GM19023 (cell line): ENCODE measurements around the gene ADCY6.
"Not testable (repeated sequence)": the region's sequence is repeated elsewhere in the genome, so short reads cannot be mapped to it uniquely, and the experiment has no call there.

Experiments
- ATAC-seq: cut with Tn5 transposase; IDR thresholded peaks from one replicate; pipeline ENCODE4 v1.9.1; 2021; ENCODE audit warnings: mild to moderate bottlenecking, moderate library complexity; ENCODE audit not compliant: unreplicated experiment

Gene ADCY6

DNA sequence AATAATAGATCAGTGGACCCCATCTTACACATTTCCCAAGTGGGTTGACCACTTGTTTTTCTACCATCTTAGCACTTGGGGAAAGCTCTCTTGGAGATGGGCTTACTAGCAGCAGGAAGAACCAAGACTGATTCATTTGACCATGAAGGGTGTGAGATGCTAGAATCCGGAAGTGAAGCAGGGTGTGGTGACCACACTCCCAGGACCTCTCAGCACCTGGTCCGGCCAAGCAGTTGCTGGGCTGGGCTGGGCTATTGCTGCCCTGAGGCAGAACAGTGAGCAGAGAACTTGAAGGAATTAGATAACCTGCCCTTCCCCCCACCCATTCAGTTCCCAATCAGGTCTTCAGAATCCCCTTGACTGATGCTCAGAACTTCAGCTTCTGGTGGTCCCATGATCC, 24.4 kb downstream of the ADCY6 start:
- no peak for ATAC-seq

DNA sequence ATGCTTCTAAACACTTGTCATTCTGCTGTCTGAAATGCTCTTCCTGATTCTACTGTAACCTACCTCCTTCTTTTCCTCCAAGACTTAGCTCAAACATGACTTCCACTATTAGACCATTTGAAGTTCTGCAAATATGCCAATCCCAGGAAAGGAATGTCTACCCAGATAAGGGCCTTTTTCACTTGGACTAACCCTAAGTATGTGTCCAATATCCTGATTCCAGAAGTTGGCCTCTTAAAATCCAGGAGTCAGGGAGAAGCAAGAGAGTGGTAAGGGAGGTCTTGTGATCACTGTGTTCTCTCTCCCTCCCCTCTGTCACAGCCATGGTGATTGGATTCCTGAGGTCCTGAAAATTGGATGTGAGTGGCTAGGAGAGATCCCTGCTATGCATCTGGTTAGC, 30.2 kb downstream of the ADCY6 start:
- ATAC-seq, result no peak

DNA sequence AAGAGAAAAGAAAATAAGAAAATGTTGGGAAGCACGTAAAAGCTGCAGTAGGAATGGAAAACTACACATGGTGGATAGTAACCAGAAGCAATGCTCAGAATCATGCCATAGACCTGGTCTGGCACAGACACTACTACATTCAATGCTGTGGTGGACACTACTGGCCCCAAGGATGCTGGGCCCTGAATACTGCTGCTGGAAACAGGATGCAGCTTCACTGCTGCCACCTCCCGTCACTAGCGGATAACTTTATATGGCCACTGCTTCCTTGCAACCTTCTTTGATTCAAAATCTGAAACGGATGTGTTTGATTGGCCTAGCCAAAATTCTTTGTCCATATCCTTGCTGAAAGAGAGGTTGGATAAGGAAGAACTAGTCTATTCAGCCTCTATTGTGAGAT, 30.7 kb downstream of the ADCY6 start:
- ATAC-seq, result no peak

DNA sequence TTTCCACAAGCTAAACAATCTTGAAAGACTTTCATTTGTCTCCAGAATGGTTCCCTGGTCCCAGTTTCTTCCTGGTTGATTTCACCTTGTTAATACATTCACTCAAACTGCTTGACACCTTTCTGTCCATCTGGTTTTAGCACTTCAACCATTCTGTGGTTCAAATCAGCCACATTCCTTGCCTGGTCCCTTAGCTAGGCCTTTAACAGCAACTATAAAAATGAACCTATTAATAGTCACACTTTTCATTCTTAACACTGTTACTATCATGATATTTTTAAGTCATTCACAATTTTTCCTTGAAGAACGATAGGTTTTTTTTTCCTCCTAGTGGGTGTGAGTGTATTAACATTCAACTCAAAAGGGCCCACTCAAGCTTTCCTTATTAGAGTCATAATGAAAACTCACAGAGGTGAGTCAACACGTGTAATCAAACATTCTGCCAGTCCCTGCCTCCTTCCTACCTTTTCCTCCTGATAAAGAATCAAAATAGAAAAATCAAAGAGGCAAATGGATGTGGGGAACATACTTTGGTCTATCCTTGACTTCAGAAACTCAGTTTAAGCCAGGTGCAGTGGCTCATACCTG, 38.0 kb downstream of the ADCY6 start:
- no peak for ATAC-seq

DNA sequence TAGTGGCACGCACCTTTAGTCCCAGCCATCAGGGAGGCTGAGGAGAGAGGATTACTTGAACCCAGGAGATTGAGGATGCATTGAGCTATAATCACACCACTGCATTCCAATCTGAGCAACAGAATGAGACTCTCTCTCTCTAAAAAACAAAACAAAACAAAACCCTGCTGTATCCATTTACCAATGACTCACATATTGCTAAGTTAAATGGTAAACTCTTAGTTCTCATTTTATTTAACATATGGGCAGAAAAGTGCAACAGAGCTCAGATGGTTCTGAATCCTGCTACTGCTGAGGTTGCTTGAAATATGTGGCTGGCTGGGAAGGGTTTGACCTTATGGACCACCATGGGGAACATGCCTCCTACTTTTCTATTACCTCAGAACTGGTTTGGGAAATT, 38.7 kb downstream of the ADCY6 start:
- ATAC-seq, result no peak

DNA sequence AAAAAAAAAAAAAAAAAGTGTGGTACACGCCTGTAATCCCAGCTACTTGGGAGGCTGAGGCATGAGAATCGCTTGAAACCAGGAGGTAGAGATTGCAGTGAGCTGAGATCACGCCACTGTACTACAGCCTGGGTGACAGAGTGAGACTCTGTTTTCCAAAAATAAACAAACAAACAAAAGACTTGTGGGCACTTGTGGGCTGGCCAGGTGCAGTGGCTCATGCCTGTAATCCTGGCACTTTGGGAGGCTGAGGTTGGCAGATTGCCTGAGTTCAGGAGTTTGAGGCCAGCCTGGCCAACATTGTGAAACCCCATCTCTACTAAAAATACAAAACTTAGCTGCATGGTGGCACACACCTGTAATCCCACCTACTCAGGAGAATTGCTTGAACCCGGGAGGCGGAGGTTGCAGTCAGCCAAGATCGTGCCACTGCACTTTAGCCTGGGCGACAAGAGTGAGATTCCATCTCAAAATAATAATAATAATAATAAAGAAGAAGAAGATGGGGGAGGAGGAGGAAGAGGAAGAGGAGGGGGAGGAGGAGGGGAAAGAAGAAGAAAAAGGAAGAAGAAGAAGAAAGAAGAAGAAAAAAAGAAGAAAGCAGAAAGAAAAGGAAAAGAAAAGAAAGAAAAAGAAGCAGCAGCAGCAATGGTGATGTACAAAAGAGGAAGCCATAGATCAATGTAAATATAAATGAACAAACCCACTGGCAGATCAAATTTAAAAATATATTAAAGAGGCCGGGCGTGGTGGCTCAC, 44.5 kb downstream of the ADCY6 start:
- ATAC-seq, result no peak

DNA sequence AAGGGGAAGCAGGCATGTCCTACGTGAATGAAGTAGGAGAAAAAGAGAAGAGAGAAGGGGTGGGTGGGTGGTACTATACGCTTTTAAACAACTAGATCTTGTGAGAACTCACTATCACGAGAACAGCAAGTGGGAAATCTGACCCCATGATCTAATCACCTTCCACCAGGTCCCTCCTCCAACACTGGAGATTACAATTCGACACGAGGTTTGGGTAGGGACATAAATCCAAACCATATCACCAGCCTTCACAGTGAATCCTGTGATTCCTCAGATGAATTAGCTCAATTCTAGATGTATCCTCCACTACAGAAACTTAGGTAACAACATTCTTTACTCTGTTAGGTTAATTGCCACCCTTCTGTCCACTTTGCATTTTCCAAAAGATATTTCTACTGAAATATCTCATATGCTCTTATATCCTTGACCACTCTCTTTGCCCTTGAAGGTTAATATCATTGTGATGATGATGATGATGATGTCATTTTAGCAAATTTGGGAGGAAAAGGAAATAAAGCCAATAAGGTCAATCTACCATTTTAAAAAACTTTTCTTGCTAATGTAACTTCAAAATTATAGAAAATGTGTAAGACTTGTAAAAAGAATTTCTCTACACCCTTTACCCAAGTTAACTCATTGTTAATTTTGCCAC, 49.1 kb downstream of the ADCY6 start:
- ATAC-seq, result no peak

DNA sequence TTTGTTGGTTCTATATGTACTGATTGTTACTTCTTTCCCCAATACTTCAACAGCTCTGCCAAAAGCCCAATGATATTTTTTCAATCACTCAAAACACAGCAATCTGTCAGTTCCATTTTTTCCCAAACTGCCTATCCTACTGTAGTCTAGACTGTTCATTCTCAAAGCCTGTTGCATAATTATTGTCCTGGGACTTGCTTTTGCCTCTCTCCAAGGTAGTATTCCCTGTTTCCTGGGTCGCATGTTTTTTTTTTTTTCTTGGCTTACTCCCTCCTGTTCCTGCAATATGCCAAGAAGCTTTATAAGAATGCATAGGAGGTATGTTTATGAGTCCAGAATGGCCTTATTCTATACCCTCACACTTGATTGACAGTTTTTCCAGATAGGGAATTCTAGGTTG, 52.4 kb downstream of the ADCY6 start:
- ATAC-seq, result no peak

DNA sequence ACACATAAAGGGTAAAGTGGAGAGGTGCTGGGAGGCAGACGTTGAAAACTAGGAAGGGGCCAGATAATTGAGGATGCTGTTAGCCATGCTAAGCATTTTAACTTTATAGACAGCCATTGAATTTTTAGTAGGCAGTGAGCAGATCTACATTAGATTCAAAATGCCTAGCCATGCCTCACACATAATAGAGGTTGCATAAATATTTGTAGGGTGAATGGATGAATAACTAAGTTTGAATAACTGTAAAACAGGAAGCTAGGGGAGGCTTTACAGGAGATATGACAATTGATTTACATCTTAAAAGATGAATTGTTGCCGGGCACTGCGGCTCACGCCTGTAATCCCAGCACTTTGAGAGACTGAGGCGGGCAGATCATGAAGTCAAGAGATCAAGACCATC, 60.1 kb downstream of the ADCY6 start:
- ATAC-seq, result no peak

DNA sequence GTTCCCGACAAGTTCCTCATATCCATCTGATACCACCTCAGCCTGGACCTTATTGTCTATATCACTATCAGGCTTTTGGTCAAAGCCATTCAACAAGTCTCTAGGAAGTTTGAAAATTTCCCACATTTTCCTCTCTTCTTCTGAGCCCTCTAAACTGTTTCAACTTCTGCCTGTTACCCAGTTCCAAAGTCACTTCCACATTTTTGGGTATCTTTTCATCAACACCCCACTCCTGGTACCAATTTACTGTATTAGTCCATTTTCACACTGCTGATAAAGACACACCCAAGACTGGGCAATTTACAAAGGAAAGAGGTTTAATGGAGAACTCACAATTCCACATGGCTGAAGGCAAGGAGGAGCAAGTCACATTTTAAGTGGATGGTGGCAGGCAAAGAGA, 68.2 kb downstream of the ADCY6 start:
- not testable (repeated sequence) for ATAC-seq

DNA sequence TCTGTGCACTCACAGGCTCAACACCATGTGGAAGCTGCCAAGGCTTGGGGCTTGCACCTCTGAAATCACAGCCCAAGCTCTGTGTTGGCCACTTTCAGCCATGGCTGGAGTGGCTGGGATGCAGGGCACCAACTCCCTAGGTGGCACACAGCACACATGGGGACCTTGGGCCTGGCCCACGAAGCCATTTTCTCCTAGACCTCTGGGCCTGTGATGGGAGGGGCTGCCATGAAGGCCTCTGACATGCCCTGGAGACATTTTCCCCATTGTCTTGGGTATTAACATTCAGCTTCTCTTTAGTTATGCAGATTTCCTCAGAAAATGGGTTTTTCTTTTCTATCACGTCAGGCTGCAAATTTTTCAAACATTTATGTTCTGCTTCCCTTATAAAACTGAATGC, 68.7 kb downstream of the ADCY6 start:
- ATAC-seq, result not testable (repeated sequence)

DNA sequence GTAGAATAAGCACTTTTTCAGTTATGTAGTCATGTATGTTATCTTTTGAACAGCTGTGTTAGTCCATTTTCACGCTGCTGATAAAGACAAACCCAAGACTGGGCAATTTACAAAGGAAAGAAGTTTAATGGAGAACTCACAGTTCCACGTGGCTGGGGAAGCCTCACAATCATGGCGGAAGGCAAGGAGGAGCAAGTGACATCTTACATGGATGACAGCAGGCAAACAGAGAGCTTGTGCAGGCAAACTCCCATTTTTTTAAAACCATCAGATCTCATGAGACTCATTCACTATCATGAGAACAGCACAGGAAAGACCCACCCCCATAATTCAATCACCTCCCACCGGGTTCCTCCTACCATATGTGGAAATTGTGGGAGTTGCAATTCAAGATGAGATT, 69.9 kb downstream of the ADCY6 start:
- not testable (repeated sequence) for ATAC-seq

DNA sequence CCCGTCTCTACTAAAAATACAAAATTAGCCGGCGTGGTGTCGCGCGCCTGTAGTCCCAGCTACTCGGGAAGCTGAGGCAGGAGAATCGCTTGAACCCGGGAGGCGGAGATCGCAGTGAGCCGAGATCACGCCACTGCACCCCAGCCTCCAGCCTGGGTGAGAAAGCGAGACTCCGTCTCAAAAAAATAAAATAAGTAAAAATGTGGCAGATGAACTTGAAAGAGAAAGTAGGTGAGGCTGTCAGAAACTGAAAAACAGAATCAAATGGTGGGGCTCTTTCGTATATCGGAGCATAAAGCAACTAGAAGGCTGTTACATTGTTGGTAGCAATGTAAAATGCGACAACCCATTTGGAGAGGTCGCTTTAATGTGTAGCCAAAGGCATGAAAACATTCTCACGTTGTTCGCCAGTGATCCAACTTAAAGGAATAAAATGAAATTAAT, 71.6 kb downstream of the ADCY6 start:
- ATAC-seq, result no peak

DNA sequence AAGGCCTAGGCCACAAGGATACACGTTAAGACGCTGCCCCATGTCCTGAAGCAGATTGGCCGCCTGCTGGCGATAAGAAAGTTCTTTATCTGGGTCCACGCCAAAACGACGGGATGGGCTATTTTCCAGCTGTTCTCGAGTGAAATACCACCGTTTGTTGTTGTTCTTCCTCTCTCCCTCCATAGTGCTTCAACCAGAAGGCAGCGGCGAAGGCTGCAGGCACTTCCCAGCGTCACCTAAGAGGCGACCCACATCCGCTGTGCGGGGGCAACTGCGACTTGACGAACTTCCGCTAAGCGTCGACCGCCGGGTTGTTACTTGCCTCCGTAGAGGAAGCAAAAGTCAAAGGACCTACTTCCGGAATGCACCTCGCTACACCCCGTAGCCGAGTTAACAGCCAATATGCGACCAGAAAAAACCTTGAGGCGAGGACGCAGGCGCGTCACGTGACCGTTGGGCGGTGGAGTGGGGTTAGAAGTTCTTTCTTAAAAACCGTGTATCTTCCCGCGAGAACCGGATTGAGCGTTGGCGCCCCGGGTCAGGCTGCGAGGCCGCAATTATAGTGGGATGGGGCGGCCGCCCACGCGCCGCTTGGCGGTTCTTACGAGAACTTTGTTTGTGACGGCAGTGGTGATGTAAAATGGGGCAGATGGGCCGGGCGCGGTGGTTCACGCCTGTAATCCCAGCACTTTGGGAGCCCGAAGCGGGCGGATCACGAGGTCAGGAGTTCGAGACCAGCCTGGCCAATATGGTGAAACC, 72.2 kb downstream of the ADCY6 start, which contains the start of gene CCNT1:
TSS of gene CCNT1 (minus strand) at position 215 of the 759 bp plus-strand sequence. CDS start at position 183, 32 bp downstream.
- ATAC-seq, result peak; percentile 97
